Measurements from ENCODE around the gene UBE2O.

DNA sequence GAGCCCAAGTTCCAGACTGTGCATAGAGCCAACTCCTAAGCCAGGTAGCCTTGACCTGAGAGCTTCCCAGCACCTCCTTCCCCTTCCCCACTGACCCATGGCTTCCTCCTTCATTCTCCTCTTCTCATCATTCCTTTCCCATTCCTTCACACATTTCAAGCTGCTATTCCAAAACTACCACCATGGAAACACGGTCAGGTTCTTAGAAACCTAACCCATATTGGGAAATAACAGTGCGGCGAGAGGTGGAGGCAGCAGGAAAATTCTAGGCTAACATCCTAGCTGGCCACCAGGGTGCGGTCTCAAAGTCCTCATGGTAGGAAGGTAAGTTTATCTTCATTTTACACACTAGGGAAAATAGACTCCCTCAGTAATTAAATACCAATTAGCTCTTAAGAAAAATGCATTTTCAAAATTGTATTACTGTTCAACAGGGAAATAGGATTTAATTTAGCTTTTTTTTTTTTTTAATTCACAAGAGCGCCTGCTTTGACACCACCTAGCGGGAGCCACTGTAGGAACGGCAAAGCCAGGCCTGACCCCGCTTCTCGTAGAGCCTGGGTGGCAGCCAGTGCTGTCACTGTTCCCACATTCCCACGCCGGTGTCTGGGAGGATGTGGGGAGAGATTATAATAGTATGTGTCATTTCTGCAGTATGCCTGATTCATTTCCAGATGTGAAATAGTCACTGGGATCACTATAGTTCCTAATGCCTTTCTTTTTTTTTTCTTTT is 82.5 kb downstream of the UBE2O start:
- peak; percentile 93 for TF ChIP-seq JUN (IDR thresholded peaks at IDR 0.05; ENCODE audit: borderline replicate concordance, insufficient read depth, insufficient read length, low read depth)
- TF ChIP-seq POLR2A (IDR thresholded peaks at IDR 0.05; ENCODE audit: low read depth, low read length), result no peak
- TF ChIP-seq, protein P1, sequence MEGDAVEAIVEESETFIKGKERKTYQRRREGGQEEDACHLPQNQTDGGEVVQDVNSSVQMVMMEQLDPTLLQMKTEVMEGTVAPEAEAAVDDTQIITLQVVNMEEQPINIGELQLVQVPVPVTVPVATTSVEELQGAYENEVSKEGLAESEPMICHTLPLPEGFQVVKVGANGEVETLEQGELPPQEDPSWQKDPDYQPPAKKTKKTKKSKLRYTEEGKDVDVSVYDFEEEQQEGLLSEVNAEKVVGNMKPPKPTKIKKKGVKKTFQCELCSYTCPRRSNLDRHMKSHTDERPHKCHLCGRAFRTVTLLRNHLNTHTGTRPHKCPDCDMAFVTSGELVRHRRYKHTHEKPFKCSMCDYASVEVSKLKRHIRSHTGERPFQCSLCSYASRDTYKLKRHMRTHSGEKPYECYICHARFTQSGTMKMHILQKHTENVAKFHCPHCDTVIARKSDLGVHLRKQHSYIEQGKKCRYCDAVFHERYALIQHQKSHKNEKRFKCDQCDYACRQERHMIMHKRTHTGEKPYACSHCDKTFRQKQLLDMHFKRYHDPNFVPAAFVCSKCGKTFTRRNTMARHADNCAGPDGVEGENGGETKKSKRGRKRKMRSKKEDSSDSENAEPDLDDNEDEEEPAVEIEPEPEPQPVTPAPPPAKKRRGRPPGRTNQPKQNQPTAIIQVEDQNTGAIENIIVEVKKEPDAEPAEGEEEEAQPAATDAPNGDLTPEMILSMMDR (IDR thresholded peaks at IDR 0.05; ENCODE audit: extremely low read depth in 1 of 2, insufficient read depth in 1 of 2, low read depth in 1 of 2, low read length in 2 of 2), result peak; percentile 56 to 62
- peak; percentile 78 for TF ChIP-seq POLR2AphosphoS5 (IDR thresholded peaks at IDR 0.05; ENCODE audit: insufficient read depth, low read depth, low read length)
- no peak for TF ChIP-seq EZH2 (IDR thresholded peaks at IDR 0.05; ENCODE audit: borderline replicate concordance, low read depth, low read length, severe bottlenecking)
- peak; percentile 91 for TF ChIP-seq FOS (IDR thresholded peaks at IDR 0.05; ENCODE audit: borderline replicate concordance, insufficient read depth, low read length)
- TF ChIP-seq, protein P2, sequence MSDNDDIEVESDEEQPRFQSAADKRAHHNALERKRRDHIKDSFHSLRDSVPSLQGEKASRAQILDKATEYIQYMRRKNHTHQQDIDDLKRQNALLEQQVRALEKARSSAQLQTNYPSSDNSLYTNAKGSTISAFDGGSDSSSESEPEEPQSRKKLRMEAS (IDR thresholded peaks at IDR 0.05; ENCODE audit: insufficient read depth, insufficient read length), result no peak
- TF ChIP-seq GATA2 (IDR thresholded peaks at IDR 0.05; ENCODE audit: insufficient read depth, insufficient read length, low read depth, low read length), result peak; percentile 67
